Hepatocyte (in vitro differentiated cells): ENCODE data around the gene TOX2.

ENCODE experiments used
- CTCF ChIP-seq: fragments of 200-600 bp; sonication (generic); IDR thresholded peaks from 2 replicates; pipeline ENCODE4 v1.5.1; 2016; ENCODE audit warnings: antibody characterized with exemption, mild to moderate bottlenecking; ENCODE audit not compliant: poor library complexity
- EZH2 ChIP-seq: fragments of 200-600 bp; sonication (generic); IDR thresholded peaks from 2 replicates; pipeline ENCODE4 v1.6.1; 2016; ENCODE audit warnings: antibody characterized with exemption, mild to moderate bottlenecking, borderline replicate concordance
- EZH2phosphoT487 ChIP-seq: fragments of 200-600 bp; sonication (generic); IDR thresholded peaks from one replicate; pipeline ENCODE4 v1.6.1; 2018; ENCODE audit warnings: antibody characterized with exemption, mild to moderate bottlenecking, low read depth, moderate library complexity; ENCODE audit not compliant: unreplicated experiment, severe bottlenecking

GRCh38 chr20:43969501-43970182 is 55.0 kb downstream of the TOX2 start:
- TF ChIP-seq CTCF (no peak), EZH2 (no peak), EZH2phosphoT487 (no peak)
